RWPE2 (cell line): ENCODE data around the gene PET100.

Experiments
- ATAC-seq: fragments of 200-7000 bp; cut with Tn5 transposase; 3 replicates; pipeline ENCODE4 v1.9.1; 2021; ENCODE audit warnings: low read depth
- DNase-seq: peaks from one replicate; pipeline ENCODE4 v3.0.0-alpha.2; 2020; ENCODE audit warnings: low spot score
- H3K27ac ChIP-seq: fragments of 450-650 bp; 2 replicates; pipeline ENCODE4 v1.5.1; 2017; ENCODE audit warnings: mild to moderate bottlenecking; ENCODE audit not compliant: poor library complexity, severe bottlenecking
- H3K27me3 ChIP-seq: fragments of 250-450 bp; sonication (Bioruptor Pico); 2 replicates; pipeline ENCODE4 v1.5.1; 2021; ENCODE audit warnings: mild to moderate bottlenecking, moderate library complexity; ENCODE audit not compliant: insufficient read depth, poor library complexity, severe bottlenecking
- H3K36me3 ChIP-seq: fragments of 250-450 bp; sonication (Bioruptor Pico); 2 replicates; pipeline ENCODE4 v1.5.1; 2020; ENCODE audit warnings: low read depth, mild to moderate bottlenecking, moderate library complexity
- H3K4me1 ChIP-seq: fragments of 250-450 bp; sonication (Bioruptor Pico); 2 replicates; pipeline ENCODE4 v1.5.1; 2021; ENCODE audit warnings: mild to moderate bottlenecking, moderate library complexity; ENCODE audit not compliant: insufficient read depth, poor library complexity, severe bottlenecking
- H3K4me3 ChIP-seq: fragments of 250-450 bp; sonication (Bioruptor Pico); 2 replicates; pipeline ENCODE4 v1.5.1; 2021; ENCODE audit warnings: mild to moderate bottlenecking, moderate library complexity; ENCODE audit not compliant: severe bottlenecking
- H3K9me3 ChIP-seq: fragments of 250-450 bp; sonication (Bioruptor Pico); 2 replicates; pipeline ENCODE4 v1.5.1; 2021; ENCODE audit warnings: mild to moderate bottlenecking, moderate library complexity; ENCODE audit not compliant: severe bottlenecking
- TF ChIP-seq, protein P1 (sequence below): fragments of 450-650 bp; IDR thresholded peaks from one replicate; pipeline ENCODE4 v1.5.1; 2017; ENCODE audit warnings: mild to moderate bottlenecking, moderate library complexity; ENCODE audit not compliant: poor library complexity, severe bottlenecking

PET100 gene

DNA sequence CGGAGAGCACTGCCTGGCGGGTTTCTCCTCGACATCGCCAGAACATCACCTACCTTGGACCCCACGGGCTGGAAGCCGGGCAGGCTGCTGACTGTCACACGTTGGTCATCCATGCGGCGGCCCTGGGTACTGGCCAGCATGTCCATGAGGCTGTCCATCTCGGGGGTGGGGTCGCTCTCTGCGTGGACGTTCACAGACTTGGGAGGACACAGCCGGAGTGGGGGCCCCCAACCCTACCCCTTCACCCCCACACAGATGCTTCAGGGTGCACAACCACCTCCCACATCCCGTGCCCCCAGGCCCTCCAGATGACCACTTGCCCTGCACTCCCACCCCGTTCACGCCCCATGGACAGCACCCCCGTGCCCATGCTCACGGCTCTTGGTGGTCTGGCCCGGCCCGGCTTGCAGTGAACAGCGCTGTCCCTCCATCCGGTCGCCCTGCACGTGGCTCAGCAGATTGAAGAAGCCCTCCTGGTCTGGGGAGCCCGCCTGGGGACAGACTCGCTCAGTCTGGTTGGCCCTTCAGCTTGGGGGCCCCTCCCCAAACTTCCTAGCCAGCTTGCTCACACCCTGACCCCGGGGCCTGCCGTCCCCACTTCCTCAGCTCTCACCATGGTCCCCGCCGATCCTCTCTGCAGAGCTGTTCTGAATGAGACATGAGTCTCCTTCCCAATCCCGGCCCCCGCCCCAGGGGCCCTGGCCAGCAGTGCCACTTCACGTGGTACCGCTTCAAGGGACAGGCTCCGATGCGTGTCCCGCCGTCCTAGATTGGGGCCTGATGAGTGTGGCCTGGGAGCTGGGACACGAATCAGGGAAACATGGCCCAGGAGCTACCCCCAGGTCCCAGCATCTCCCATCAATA, 3.0 kb downstream of the PET100 start:
- Histone ChIP-seq H3K4me1 (peaks cover 8% of the 10 kb centered on the region), H3K27me3 (no peaks in the 10 kb centered on the region), H3K4me3 (no peak overlapping the region), H3K9me3 (no peaks in the 10 kb centered on the region), H3K27ac (no peak overlapping the region), H3K36me3 (peaks cover 3% of the 10 kb centered on the region; the same call in 1 of the 2 replicates)
- DNase-seq: no peak
- TF ChIP-seq, protein P1, sequence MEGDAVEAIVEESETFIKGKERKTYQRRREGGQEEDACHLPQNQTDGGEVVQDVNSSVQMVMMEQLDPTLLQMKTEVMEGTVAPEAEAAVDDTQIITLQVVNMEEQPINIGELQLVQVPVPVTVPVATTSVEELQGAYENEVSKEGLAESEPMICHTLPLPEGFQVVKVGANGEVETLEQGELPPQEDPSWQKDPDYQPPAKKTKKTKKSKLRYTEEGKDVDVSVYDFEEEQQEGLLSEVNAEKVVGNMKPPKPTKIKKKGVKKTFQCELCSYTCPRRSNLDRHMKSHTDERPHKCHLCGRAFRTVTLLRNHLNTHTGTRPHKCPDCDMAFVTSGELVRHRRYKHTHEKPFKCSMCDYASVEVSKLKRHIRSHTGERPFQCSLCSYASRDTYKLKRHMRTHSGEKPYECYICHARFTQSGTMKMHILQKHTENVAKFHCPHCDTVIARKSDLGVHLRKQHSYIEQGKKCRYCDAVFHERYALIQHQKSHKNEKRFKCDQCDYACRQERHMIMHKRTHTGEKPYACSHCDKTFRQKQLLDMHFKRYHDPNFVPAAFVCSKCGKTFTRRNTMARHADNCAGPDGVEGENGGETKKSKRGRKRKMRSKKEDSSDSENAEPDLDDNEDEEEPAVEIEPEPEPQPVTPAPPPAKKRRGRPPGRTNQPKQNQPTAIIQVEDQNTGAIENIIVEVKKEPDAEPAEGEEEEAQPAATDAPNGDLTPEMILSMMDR: no peak
- ATAC-seq: no peak

DNA sequence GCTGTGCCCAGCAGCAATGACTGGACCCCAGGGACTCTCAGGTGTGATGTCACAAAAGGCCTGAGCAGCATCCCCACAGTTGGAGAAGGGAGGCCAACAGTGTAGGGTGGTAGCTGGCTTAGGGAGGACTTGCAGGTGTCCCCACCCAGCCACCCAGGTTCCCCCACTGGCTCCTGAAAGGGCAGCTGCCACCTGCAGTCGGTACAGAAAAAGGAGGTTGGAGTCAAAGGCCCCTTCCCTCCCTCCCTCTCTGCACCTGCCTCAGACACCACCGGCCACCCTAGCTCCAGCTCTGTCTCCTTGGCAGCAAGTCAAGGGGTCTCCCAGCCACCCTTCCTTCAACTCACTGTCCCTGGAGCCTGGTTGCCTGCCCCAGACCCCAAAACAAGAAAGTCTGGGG, 4.1 kb downstream of the PET100 start, which contains the start of gene PCP2:
Gene PCP2 (minus strand): TSS at position 22 of the 400 bp plus-strand sequence. CDS start 262 bp downstream, outside the sequence.
- H3K9me3 ChIP-seq: no peaks in the 10 kb centered on the region
- H3K27me3 ChIP-seq: no peaks in the 10 kb centered on the region
- DNase-seq (no peak), ATAC-seq (no peak)
- H3K4me1 ChIP-seq: peaks cover 8% of the 10 kb centered on the region
- H3K4me3 ChIP-seq: no peak within 1 kb of the TSS
- H3K27ac ChIP-seq: no peak within 1 kb of the TSS
- no peaks in the 10 kb centered on the region for H3K36me3 ChIP-seq
- TF ChIP-seq, protein P1: no peak

DNA sequence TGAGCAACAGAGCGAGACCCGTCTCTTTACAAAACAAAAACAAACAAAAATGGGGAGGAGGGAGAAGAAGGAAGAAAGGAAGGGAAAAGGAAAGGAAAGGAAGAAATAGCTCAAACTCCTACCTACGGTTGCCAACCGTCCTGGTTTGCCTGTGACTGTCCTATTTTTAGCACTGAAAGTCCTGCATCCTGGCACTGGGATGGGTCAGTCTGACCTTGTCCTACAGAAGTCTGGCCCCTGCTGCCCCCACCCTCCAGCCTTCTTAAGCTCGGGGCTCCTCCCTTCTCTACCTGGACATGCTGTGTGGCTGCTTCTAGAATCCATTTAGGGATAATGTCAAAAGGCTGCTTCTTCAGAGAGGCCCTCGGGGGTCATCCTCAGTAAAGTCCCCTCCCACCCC, 6.1 kb downstream of the PET100 start:
- Histone ChIP-seq H3K4me3 (no peak overlapping the region), H3K36me3 (no peaks in the 10 kb centered on the region; the same call in 1 of the 2 replicates), H3K27ac (no peak overlapping the region), H3K27me3 (no peaks in the 10 kb centered on the region), H3K4me1 (peaks cover 7% of the 10 kb centered on the region), H3K9me3 (no peaks in the 10 kb centered on the region)
- ATAC-seq: no peak
- TF ChIP-seq, protein P1: no peak
- no peak for DNase-seq

DNA sequence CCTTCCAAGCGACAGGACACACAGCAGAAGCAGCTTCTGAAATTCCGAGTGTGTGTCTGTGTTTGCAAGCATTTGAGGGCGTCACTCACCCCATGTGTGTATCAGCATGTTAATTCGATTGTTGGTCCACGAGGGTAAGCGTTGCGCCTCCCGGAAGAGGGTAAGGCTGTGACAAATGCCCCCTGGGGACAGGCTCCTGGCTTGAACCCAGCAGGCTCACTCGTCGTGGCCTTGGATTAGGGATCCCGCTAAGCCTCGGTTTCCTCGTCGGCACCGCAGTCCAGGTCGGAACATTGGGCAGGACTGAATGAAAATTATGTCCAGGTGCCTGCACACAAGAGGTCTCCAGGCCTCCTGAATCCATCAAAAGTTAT, 6.7 kb downstream of the PET100 start:
- no peak for DNase-seq
- Histone ChIP-seq H3K27me3 (no peaks in the 10 kb centered on the region), H3K9me3 (no peaks in the 10 kb centered on the region), H3K4me1 (peaks cover 3% of the 10 kb centered on the region), H3K36me3 (no peaks in the 10 kb centered on the region; the same call in 1 of the 2 replicates), H3K4me3 (peak overlapping the region; percentile 79), H3K27ac (no peak overlapping the region)
- no peak for ATAC-seq
- TF ChIP-seq, protein P1: no peak
